Measurements from ENCODE around the gene CENPX. TPM values are rescaled to one million over a fixed set of nuclear protein-coding genes. Genes with fewer than 3 reads are reported as not detected.

CENPX gene
- total and polyA plus RNA-seq, 4 donors = 31.0 to 109 (median 70.9) TPM

DNA sequence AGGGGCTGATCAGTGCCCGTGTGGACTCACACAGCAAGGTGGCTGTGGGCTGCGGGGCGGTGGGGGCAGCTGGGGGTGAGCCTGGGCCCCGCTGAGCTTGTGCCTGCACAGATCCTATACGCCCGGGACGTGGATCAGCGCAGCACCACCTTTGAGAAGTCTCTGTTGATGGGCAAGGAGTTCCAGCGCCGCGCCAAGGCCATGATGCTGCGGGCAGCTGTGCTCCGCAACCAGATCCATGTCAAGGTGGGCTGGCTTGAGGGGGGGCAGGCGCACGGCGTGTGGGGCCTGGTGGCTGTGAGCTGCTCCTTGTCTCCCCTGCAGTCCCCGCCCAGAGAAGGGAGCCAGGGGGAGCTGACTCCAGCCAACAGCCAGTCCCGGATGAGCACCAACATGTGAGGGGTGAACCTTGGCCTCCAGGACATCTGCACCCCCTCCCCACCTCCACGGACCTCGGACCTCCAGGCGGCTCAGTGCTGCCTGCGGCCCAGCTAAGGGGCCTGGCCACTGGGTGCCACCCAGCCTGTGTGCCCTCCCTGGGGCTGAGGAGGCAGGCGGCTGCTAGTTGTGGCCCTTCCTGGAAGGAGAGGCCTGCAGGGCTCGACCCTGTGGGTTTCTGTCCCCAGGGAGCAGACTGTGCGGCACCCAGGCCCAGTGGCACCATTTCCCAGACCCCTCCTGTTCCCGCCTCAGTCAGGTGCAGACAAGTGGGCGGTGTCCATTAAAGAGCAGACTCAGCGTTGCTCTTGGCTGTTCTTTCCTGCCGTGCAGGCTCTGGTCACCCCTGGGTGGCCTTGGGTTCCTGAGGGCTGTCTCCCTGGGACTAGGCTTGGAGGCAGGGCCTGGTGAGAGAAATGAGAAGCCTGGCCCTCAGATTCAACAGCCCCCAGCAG is 34.3 kb upstream of the CENPX start:
- Histone ChIP-seq H3K27me3 (ENCODE audit: control insufficient read depth in 1 of 2, insufficient read depth in 2 of 2, low read length in 1 of 2) (no peaks in the 10 kb centered on the region), H3K27ac (ENCODE audit: low read depth in 1 of 2, low read length in 2 of 2) (no peak overlapping the region), H3K4me1 (ENCODE audit: control insufficient read depth in 1 of 2, insufficient read depth in 2 of 2, low read length in 2 of 2) (no peaks in the 10 kb centered on the region), H3K4me3 (ENCODE audit: low read length in 2 of 2) (no peak overlapping the region), H3K36me3 (ENCODE audit: control insufficient read depth in 1 of 2, insufficient read depth in 2 of 2, low read length in 1 of 2) (peaks cover 0 to 8% of the 10 kb centered on the region in 2 donors), H3K9me3 (ENCODE audit: control insufficient read depth, low read length) (no peaks in the 10 kb centered on the region)
- ATAC-seq (ENCODE audit: low FRiP score) (no peak), DNase-seq (no peak)
- intact Hi-C loops (cut with DNase I) = no loop called here
- WGBS, 2 donors = 76 to 78% methylated on average over 26 to 29 of the region's 29 CpGs

DNA sequence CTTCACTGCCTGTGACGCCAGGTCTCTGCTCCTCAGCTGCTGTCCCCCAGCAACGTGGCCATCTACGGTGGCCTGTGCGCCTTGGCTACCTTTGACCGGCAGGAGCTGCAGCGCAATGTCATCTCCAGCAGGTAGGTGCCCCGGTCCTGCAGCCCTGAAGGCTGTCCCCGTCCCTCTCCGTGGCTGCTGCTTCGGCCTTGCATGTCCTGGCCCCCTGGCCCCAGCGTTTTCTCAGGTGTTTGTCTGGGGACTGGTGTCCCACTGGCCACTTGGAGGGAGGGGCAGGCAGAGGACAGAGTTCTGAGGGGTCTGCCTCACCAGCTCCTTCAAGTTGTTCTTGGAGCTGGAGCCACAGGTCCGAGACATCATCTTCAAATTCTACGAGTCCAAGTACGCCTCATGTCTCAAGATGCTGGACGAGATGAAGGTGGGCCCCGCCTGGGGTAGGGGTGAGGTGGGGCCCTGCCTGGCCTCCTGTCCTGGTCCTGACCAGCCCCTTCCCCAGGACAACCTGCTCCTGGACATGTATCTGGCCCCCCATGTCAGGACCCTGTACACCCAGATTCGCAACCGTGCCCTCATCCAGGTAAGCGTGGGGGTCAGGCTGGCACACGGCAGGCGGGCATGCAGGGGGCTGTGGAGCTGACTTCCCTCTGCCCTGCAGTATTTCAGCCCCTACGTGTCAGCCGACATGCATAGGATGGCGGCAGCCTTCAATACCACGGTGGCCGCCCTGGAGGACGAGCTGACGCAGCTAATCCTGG is 33.5 kb upstream of the CENPX start:
- WGBS, 2 donors = 86 to 87% methylated on average over 28 of the region's 28 CpGs
- no peak for DNase-seq
- intact Hi-C loops (cut with DNase I) = no loop called here
- Histone ChIP-seq H3K4me1 (ENCODE audit: control insufficient read depth in 1 of 2, insufficient read depth in 2 of 2, low read length in 2 of 2) (no peaks in the 10 kb centered on the region), H3K9me3 (ENCODE audit: control insufficient read depth, low read length) (no peaks in the 10 kb centered on the region), H3K27ac (ENCODE audit: low read depth in 1 of 2, low read length in 2 of 2) (no peak overlapping the region), H3K36me3 (ENCODE audit: control insufficient read depth in 1 of 2, insufficient read depth in 2 of 2, low read length in 1 of 2) (peaks cover 0 to 7% of the 10 kb centered on the region in 2 donors), H3K27me3 (ENCODE audit: control insufficient read depth in 1 of 2, insufficient read depth in 2 of 2, low read length in 1 of 2) (no peaks in the 10 kb centered on the region), H3K4me3 (ENCODE audit: low read length in 2 of 2) (no peak overlapping the region)
- no peak for ATAC-seq (ENCODE audit: low FRiP score)

DNA sequence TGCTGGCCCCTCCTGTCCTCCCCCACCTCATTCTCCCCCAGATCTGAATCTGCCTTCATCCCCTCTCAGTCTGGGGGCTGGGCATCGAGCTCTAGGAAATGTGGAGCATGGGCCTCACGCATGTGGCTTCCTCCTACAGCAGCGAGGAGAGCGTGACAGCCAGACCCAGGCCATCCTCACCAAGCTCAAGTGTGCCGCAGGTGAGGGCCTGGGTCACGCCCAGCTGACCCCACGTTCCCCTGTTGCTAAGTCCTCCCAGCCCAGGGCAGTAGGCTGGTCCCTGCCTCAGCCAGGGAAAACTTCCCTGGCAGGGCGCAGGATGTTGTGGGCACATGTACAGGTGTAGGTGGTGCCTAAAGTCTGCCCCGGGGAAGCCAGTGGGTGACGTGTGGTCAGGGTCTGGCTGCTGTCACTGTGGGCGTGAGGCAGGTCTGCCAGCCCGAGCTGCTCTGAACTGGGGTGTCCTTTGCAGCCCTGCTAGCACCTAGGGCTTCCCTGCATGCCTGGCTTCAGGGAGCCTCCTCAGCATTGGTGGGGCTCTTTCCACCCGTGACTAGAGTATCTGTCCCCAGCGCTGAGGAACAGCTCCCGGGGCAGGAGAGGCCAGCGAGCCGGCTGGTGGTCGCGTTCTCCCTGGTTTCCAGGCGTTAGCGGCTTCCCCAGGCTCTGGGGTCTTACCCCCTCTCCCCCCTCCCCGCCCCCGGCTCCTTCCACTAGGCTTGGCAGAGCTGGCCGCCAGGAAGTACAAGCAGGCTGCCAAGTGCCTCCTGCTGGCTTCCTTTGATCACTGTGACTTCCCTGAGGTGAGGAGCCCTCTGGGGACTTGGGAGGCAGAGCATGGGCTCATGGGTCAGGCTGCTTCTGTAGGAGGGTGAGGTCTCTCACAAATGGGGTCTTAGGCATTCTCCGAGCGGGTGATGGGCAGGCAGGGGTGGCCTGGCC is 32.6 kb upstream of the CENPX start:
- intact Hi-C loops (cut with DNase I) = no loop called here

DNA sequence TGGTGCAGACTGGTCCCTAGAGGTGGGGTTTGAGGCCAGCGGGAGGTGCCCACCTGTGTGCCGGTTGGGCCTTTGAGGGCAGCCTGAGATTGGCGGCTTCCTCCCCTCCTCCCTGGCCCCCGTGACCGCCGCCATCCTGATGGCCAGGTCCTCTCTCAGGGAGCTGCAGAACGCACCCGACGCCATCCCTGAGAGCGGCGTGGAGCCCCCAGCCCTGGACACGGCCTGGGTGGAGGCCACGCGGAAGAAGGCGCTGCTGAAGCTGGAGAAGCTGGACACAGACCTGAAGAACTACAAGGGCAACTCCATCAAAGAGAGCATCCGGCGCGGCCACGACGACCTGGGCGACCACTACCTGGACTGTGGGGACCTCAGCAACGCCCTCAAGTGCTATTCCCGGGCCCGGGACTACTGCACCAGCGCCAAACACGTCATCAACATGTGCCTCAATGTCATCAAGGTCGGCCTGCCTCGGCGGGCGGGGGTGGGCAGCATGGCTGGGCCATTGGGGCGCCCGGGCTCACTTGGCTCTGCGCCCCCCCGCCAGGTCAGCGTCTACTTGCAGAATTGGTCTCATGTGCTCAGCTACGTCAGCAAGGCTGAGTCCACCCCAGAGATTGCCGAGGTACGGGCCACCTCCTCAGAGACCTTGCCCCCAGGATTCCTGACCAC is 31.8 kb upstream of the CENPX start:
- WGBS, 2 donors = 89 to 91% methylated on average over 35 to 38 of the region's 38 CpGs
- ATAC-seq (ENCODE audit: low FRiP score) (no peak), DNase-seq (peak in 1 of 2 donors; percentile 44)
- H3K36me3 ChIP-seq (ENCODE audit: control insufficient read depth in 1 of 2, insufficient read depth in 2 of 2, low read length in 1 of 2) = peaks cover 0 to 2% of the 10 kb centered on the region in 2 donors
- H3K27ac ChIP-seq (ENCODE audit: low read depth in 1 of 2, low read length in 2 of 2) = no peak overlapping the region
- H3K4me3 ChIP-seq (ENCODE audit: low read length in 2 of 2) = no peak overlapping the region
- intact Hi-C loops (cut with DNase I) = no loop called here
- no peaks in the 10 kb centered on the region for H3K4me1 ChIP-seq (ENCODE audit: control insufficient read depth in 1 of 2, insufficient read depth in 2 of 2, low read length in 2 of 2)
- no peaks in the 10 kb centered on the region for H3K27me3 ChIP-seq (ENCODE audit: control insufficient read depth in 1 of 2, insufficient read depth in 2 of 2, low read length in 1 of 2)
- H3K9me3 ChIP-seq (ENCODE audit: control insufficient read depth, low read length) = no peaks in the 10 kb centered on the region

More for the DNA sequence above, 32.6 kb upstream of the CENPX start:
- Histone ChIP-seq H3K4me1 (ENCODE audit: control insufficient read depth in 1 of 2, insufficient read depth in 2 of 2, low read length in 2 of 2) (no peaks in the 10 kb centered on the region), H3K27me3 (ENCODE audit: control insufficient read depth in 1 of 2, insufficient read depth in 2 of 2, low read length in 1 of 2) (no peaks in the 10 kb centered on the region), H3K36me3 (ENCODE audit: control insufficient read depth in 1 of 2, insufficient read depth in 2 of 2, low read length in 1 of 2) (peaks cover 0 to 4% of the 10 kb centered on the region in 2 donors), H3K27ac (ENCODE audit: low read depth in 1 of 2, low read length in 2 of 2) (no peak overlapping the region), H3K9me3 (ENCODE audit: control insufficient read depth, low read length) (no peaks in the 10 kb centered on the region), H3K4me3 (ENCODE audit: low read length in 2 of 2) (no peak overlapping the region)
- no peak for ATAC-seq (ENCODE audit: low FRiP score)
- 79 to 81% methylated on average over 26 of the region's 26 CpGs for WGBS, 2 donors
- no peak for DNase-seq

DNA sequence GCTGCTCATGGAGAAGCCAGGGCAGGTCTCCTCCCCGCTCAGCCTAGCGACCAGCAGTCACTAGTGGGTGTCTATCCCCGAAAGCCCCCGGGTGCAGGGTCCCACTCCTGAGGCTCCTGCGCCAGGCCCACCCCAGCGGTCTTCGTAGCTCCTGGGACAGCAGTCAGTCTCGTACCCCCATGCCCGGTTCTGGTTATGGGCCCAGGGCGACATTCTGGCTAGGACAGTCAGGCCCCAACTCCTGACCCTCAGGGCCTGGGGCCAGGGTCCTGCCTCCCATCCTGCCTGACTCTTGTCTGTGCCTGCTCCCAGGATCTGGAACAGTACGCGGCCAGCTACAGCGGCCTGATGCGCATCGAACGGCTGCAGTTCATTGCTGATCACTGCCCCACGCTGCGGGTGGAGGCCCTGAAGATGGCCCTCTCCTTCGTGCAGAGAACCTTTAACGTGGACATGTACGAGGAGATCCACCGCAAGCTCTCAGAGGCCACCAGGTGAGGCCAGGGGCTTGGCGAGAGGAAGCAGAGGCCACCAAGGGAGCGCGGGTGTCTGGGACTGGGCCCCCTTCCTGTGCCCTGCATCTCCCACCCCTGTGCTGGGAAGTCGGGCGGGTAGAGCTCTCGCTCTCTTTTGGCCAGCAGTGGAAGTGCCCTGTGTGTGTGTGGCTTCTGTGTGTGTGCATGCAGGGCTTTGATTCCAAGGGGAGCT is 31.0 kb upstream of the CENPX start:
- 92 to 93% methylated on average over 28 of the region's 28 CpGs for WGBS, 2 donors
- ATAC-seq (ENCODE audit: low FRiP score) (no peak), DNase-seq (peak in 1 of 2 donors; percentile 44)
- Histone ChIP-seq H3K9me3 (ENCODE audit: control insufficient read depth, low read length) (no peaks in the 10 kb centered on the region), H3K4me3 (ENCODE audit: low read length in 2 of 2) (no peak overlapping the region), H3K27ac (ENCODE audit: low read depth in 1 of 2, low read length in 2 of 2) (no peak overlapping the region), H3K27me3 (ENCODE audit: control insufficient read depth in 1 of 2, insufficient read depth in 2 of 2, low read length in 1 of 2) (no peaks in the 10 kb centered on the region), H3K4me1 (ENCODE audit: control insufficient read depth in 1 of 2, insufficient read depth in 2 of 2, low read length in 2 of 2) (no peaks in the 10 kb centered on the region), H3K36me3 (ENCODE audit: control insufficient read depth in 1 of 2, insufficient read depth in 2 of 2, low read length in 1 of 2) (peaks cover 0 to 2% of the 10 kb centered on the region in 2 donors)
- intact Hi-C loops (cut with DNase I) = no loop called here

DNA sequence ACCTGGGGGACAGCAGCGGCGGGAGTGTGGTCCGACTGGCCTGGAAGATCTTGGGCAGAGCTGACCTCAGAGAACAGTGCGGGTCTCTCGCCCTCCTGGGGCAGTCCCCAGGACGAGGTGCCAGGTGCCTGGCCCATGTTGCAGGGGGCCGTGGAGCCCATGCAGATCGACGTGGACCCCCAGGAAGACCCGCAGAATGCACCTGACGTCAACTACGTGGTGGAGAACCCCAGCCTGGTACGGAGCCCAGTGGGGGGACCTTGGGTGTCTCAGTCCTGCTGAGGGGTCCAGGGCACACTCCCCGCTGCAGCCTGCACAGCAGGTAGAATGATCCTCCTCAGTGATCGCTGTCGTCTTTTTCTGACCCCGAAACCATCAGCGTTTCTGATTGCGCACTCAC is 30.5 kb upstream of the CENPX start:
- ATAC-seq (ENCODE audit: low FRiP score) (no peak), DNase-seq (no peak)
- no peaks in the 10 kb centered on the region for H3K4me1 ChIP-seq (ENCODE audit: control insufficient read depth in 1 of 2, insufficient read depth in 2 of 2, low read length in 2 of 2)

DNA sequence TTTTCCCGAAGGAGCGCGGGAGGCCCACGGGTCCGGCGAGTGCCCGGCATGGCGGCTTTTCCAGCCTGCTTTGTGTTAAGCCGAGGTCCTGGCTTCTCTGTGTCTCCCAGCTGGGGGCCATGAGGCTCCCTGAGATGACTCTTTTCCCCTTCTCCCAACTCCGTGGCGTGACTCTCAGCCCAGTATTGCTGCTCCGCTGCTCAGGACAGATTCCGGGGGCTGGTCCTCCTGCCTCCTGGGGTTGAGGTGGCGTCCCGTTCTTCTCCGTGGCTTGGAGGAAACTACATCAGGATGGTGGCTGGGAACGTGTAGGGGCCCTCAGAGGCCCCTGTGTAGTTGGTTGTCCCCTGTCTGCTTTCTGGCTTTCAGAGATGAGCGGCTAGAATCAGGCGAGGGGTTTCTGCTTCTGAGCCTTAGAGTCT is 30.0 kb upstream of the CENPX start:
- H3K4me3 ChIP-seq (ENCODE audit: low read length in 2 of 2) = peak overlapping the region in 1 of 2 donors; percentile 92
- no peak for ATAC-seq (ENCODE audit: low FRiP score)
- no peak overlapping the region for H3K27ac ChIP-seq (ENCODE audit: low read depth in 1 of 2, low read length in 2 of 2)
- intact Hi-C loops (cut with DNase I) = no loop called here
- H3K27me3 ChIP-seq (ENCODE audit: control insufficient read depth in 1 of 2, insufficient read depth in 2 of 2, low read length in 1 of 2) = no peaks in the 10 kb centered on the region
- H3K9me3 ChIP-seq (ENCODE audit: control insufficient read depth, low read length) = no peaks in the 10 kb centered on the region
- 24 to 25% methylated on average over 18 to 19 of the region's 19 CpGs for WGBS, 2 donors
- H3K4me1 ChIP-seq (ENCODE audit: control insufficient read depth in 1 of 2, insufficient read depth in 2 of 2, low read length in 2 of 2) = no peaks in the 10 kb centered on the region
- peaks cover 0 to 2% of the 10 kb centered on the region in 2 donors for H3K36me3 ChIP-seq (ENCODE audit: control insufficient read depth in 1 of 2, insufficient read depth in 2 of 2, low read length in 1 of 2)
- no peak for DNase-seq

More for the DNA sequence above, 30.5 kb upstream of the CENPX start:
- intact Hi-C loops (cut with DNase I) = no loop called here
- Histone ChIP-seq H3K27me3 (ENCODE audit: control insufficient read depth in 1 of 2, insufficient read depth in 2 of 2, low read length in 1 of 2) (no peaks in the 10 kb centered on the region), H3K36me3 (ENCODE audit: control insufficient read depth in 1 of 2, insufficient read depth in 2 of 2, low read length in 1 of 2) (peaks cover 0 to 2% of the 10 kb centered on the region in 2 donors), H3K9me3 (ENCODE audit: control insufficient read depth, low read length) (no peaks in the 10 kb centered on the region), H3K4me3 (ENCODE audit: low read length in 2 of 2) (no peak overlapping the region), H3K27ac (ENCODE audit: low read depth in 1 of 2, low read length in 2 of 2) (no peak overlapping the region)
- 87 to 89% methylated on average over 18 to 19 of the region's 19 CpGs for WGBS, 2 donors

Measured in aorta (tissue), 5 donors.